DOHH2 (cell line): ENCODE measurements around the gene EIF4E3.

Experiments
- H3F3A ChIP-seq: fragments of 200-600 bp; sonication (generic), shearing (Covaris generic); 2 replicates; pipeline ENCODE4 v1.6.0; 2016; ENCODE audit warnings: antibody characterized with exemption, mild to moderate bottlenecking; ENCODE audit not compliant: control insufficient read depth, insufficient read depth
- H3K27ac ChIP-seq: fragments of 200-600 bp; sonication (generic); 2 replicates; pipeline ENCODE4 v1.5.1; 2014; ENCODE audit warnings: low read depth, mild to moderate bottlenecking, low read length, moderate library complexity
- H3K27me3 ChIP-seq: fragments of 200-600 bp; sonication (generic); 2 replicates; pipeline ENCODE4 v1.6.1; 2014; ENCODE audit warnings: mild to moderate bottlenecking, low read length, mixed read lengths; ENCODE audit not compliant: control insufficient read depth
- H3K36me3 ChIP-seq: fragments of 200-600 bp; sonication (generic); 2 replicates; pipeline ENCODE4 v1.6.1; 2014; ENCODE audit warnings: mild to moderate bottlenecking, low read length, moderate library complexity, mixed read lengths; ENCODE audit not compliant: control insufficient read depth
- H3K4me1 ChIP-seq: fragments of 200-600 bp; sonication (generic); 2 replicates; pipeline ENCODE4 v1.6.1; 2014; ENCODE audit warnings: mild to moderate bottlenecking, low read length, mixed read lengths; ENCODE audit not compliant: control insufficient read depth
- H3K4me2 ChIP-seq: fragments of 200-600 bp; sonication (generic); 2 replicates; pipeline ENCODE4 v1.6.0; 2014; ENCODE audit warnings: mild to moderate bottlenecking, low read length, moderate library complexity
- H3K4me3 ChIP-seq: fragments of 200-600 bp; sonication (generic); 2 replicates; pipeline ENCODE4 v1.5.1; 2014; ENCODE audit warnings: mild to moderate bottlenecking, low read length, mixed read lengths
- H3K79me2 ChIP-seq: fragments of 200-600 bp; sonication (generic); 2 replicates; pipeline ENCODE4 v1.6.1; 2014; ENCODE audit warnings: mild to moderate bottlenecking, low read length, mixed read lengths; ENCODE audit not compliant: control insufficient read depth
- H3K9me2 ChIP-seq: fragments of 200-600 bp; sonication (generic); replicated peaks from 2 replicates; pipeline ENCODE4 v1.6.1; 2014; ENCODE audit warnings: mild to moderate bottlenecking, low read length, mixed read lengths; ENCODE audit not compliant: control insufficient read depth
- H3K9me3 ChIP-seq: fragments of 200-600 bp; sonication (generic); 2 replicates; pipeline ENCODE4 v1.6.1; 2014; ENCODE audit warnings: antibody characterized with exemption, low read length, mixed read lengths; ENCODE audit not compliant: control insufficient read depth, insufficient read depth
- H4K20me1 ChIP-seq: fragments of 200-600 bp; sonication (generic); 2 replicates; pipeline ENCODE4 v1.6.0; 2014; ENCODE audit warnings: low read depth, mild to moderate bottlenecking, antibody characterized with exemption, low read length, moderate library complexity; ENCODE audit not compliant: control insufficient read depth, insufficient read depth
- CTCF ChIP-seq: fragments of 200-600 bp; sonication (generic); IDR thresholded peaks from one replicate; pipeline ENCODE4 v1.5.1; 2014; ENCODE audit warnings: antibody characterized with exemption, mild to moderate bottlenecking, low read depth, low read length; ENCODE audit not compliant: poor library complexity, severe bottlenecking
- EZH2phosphoT487 ChIP-seq: fragments of 200-600 bp; sonication (generic); IDR thresholded peaks from 2 replicates; pipeline ENCODE4 v1.6.1; 2017; ENCODE audit warnings: borderline replicate concordance, mild to moderate bottlenecking, antibody characterized with exemption, low read length, moderate library complexity, mixed read lengths

Gene EIF4E3

GRCh38 chr3:71671216-71671845, 53.9 kb downstream of the EIF4E3 start:
- H3K36me3 ChIP-seq, result no peaks in the 10 kb centered on the region
- H4K20me1 ChIP-seq, result no peaks in the 10 kb centered on the region
- no peaks in the 10 kb centered on the region for H3K9me2 ChIP-seq
- no peaks in the 10 kb centered on the region for H3F3A ChIP-seq
- no peak overlapping the region for H3K27ac ChIP-seq
- no peaks in the 10 kb centered on the region for H3K4me1 ChIP-seq
- no peak overlapping the region for H3K4me2 ChIP-seq
- no peak overlapping the region for H3K4me3 ChIP-seq
- H3K27me3 ChIP-seq, result no peaks in the 10 kb centered on the region
- no peaks in the 10 kb centered on the region for H3K9me3 ChIP-seq
- no peaks in the 10 kb centered on the region for H3K79me2 ChIP-seq
- TF ChIP-seq CTCF (no peak), EZH2phosphoT487 (no peak)

- Histone ChIP-seq H3K27me3 (peaks cover 9% of the 10 kb centered on the region; the same call in 1 of the 2 replicates), H4K20me1 (no peaks in the 10 kb centered on the region), H3K79me2 (no peaks in the 10 kb centered on the region), H3K4me2 (no peak overlapping the region), H3K36me3 (no peaks in the 10 kb centered on the region), H3K27ac (no peak overlapping the region), H3K9me3 (no peaks in the 10 kb centered on the region), H3K4me1 (no peaks in the 10 kb centered on the region), H3F3A (no peaks in the 10 kb centered on the region), H3K9me2 (no peaks in the 10 kb centered on the region), H3K4me3 (no peak overlapping the region)
- TF ChIP-seq EZH2phosphoT487 (no peak), CTCF (no peak)
Measured at GRCh38 chr3:71662568-71662967, 62.6 kb downstream of the EIF4E3 start.

- no peaks in the 10 kb centered on the region for H4K20me1 ChIP-seq
- no peaks in the 10 kb centered on the region for H3K9me2 ChIP-seq
- no peak overlapping the region for H3K27ac ChIP-seq
- TF ChIP-seq CTCF (no peak), EZH2phosphoT487 (no peak)
- H3K4me3 ChIP-seq, result no peak overlapping the region
- no peaks in the 10 kb centered on the region for H3K4me1 ChIP-seq
- peaks cover 9% of the 10 kb centered on the region; the same call in 1 of the 2 replicates for H3K27me3 ChIP-seq
- H3F3A ChIP-seq, result no peaks in the 10 kb centered on the region
- H3K9me3 ChIP-seq, result no peaks in the 10 kb centered on the region
- H3K4me2 ChIP-seq, result no peak overlapping the region
- H3K36me3 ChIP-seq, result no peaks in the 10 kb centered on the region
- no peaks in the 10 kb centered on the region for H3K79me2 ChIP-seq
Measured at GRCh38 chr3:71662056-71662455, 63.1 kb downstream of the EIF4E3 start.
